Mesendoderm (in vitro differentiated cells): ENCODE results near the gene FOXE1.

Experiments
- DNase-seq: peaks from one replicate; pipeline ENCODE4 v3.0.0; 2013
- H2AK5ac ChIP-seq: 2 replicates; pipeline ENCODE4 v1.6.1; 2013; ENCODE audit warnings: low read length, inconsistent platforms
- H2BK120ac ChIP-seq: 2 replicates; pipeline ENCODE4 v1.6.1; 2013; ENCODE audit warnings: low read depth, mild to moderate bottlenecking, low read length, moderate library complexity, mixed read lengths
- H2BK15ac ChIP-seq: replicated peaks from 2 replicates; pipeline ENCODE4 v1.6.1; 2013; ENCODE audit warnings: low read depth, mild to moderate bottlenecking, moderate library complexity
- H2BK5ac ChIP-seq: 2 replicates; pipeline ENCODE4 v1.6.1; 2013; ENCODE audit warnings: low read length, inconsistent platforms
- H3K18ac ChIP-seq: 2 replicates; pipeline ENCODE4 v1.6.1; 2013; ENCODE audit warnings: mild to moderate bottlenecking, low read length, mixed read lengths
- H3K23ac ChIP-seq: one replicate; pipeline ENCODE4 v1.6.1; 2013; ENCODE audit warnings: low read length
- H3K27ac ChIP-seq: 2 replicates; pipeline ENCODE4 v1.5.1; 2013; ENCODE audit warnings: low read depth, mild to moderate bottlenecking, inconsistent platforms, low read length, moderate library complexity
- H3K27me3 ChIP-seq: 2 replicates; pipeline ENCODE4 v1.6.1; 2013; ENCODE audit warnings: low read length, control low read depth, mild to moderate bottlenecking, inconsistent platforms; ENCODE audit not compliant: insufficient read depth, poor library complexity
- H3K36me3 ChIP-seq: 2 replicates; pipeline ENCODE4 v1.6.1; 2013; ENCODE audit warnings: low read length, inconsistent platforms; ENCODE audit not compliant: control insufficient read depth, insufficient read depth
- H3K4ac ChIP-seq: one replicate; pipeline ENCODE4 v1.6.1; 2013; ENCODE audit warnings: low read depth, mild to moderate bottlenecking, low read length, moderate library complexity
- H3K4me1 ChIP-seq: 2 replicates; pipeline ENCODE4 v1.6.1; 2013; ENCODE audit warnings: low read depth, low read length, inconsistent platforms; ENCODE audit not compliant: control insufficient read depth
- H3K4me2 ChIP-seq: 2 replicates; pipeline ENCODE4 v1.6.1; 2013; ENCODE audit warnings: low read length
- H3K4me3 ChIP-seq: 2 replicates; pipeline ENCODE4 v1.5.1; 2013; ENCODE audit warnings: mild to moderate bottlenecking, low read length
- H3K56ac ChIP-seq: one replicate; pipeline ENCODE4 v1.6.1; 2013; ENCODE audit warnings: low read length
- H3K79me1 ChIP-seq: 2 replicates; pipeline ENCODE4 v1.6.1; 2013; ENCODE audit warnings: low read length, inconsistent platforms
- H3K79me2 ChIP-seq: 2 replicates; pipeline ENCODE4 v1.6.1; 2013; ENCODE audit warnings: mild to moderate bottlenecking, low read length; ENCODE audit not compliant: control insufficient read depth, insufficient read depth
- H3K9ac ChIP-seq: 2 replicates; pipeline ENCODE4 v1.6.1; 2013; ENCODE audit warnings: low read length, inconsistent platforms
- H4K5ac ChIP-seq: one replicate; pipeline ENCODE4 v1.6.1; 2013; ENCODE audit warnings: low read length
- H4K8ac ChIP-seq: one replicate; pipeline ENCODE4 v1.6.1; 2013; ENCODE audit warnings: low read depth, mild to moderate bottlenecking, control low read depth, low read length, moderate library complexity
- WGBS: extraction: QIAGEN DNeasy Blood & Tissue Kit; methylation state at CpG from one replicate; pipeline ENCODE4 v1.1.7; 2013; ENCODE audit warnings: low lambda C conversion rate, missing lambda C conversion rate; ENCODE audit not compliant: insufficient coverage; ENCODE audit errors: extremely low coverage; 5-methylcytosine and 5-hydroxymethylcytosine counted together

Gene FOXE1

DNA sequence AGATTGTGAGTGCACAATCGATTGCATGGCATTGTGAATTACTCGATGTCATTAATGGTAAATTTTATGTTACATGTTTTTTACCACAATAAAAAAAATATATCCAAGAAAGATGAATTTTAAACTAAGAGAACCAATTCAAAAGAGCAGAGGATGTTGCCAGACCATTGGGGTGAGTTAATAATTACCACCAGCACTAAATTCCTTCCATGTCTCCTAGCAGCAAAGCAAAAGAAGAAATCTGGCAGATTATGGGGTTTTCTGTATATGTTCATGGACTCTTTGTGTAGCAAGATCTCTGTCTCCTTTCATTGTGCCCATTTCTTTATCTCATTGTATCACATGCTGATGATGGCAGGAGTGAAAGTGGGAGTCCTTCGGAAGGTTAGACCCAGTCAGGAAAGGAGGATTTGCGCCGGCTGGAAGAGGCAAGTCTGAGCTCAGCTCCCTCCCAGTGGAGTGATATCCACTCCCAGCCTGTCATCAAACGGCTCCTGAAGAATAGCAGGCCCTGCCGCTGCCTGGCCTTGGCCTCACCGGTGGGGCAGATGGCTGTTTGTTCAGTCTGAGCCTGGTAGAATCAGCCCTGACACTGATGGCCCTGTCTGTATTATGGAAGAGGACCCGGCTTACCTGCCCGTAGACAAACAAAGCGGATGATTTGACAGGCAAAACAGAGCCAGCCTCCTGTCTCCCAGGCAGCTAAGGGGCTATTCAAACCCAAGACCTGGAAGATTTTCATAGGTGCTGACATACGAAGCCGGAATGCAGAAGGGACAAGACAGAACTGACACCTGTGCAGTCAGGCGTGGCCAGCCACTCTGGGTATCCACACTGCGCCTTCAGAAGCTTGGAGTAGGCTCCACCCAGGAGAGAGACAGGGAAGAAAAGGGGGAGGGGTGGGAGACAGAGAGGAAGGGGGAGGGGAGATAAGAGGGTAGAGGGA, 21.9 kb upstream of the FOXE1 start:
- Histone ChIP-seq H3K79me1 (no peaks in the 10 kb centered on the region), H3K4me2 (peak overlapping the region; percentile 3), H3K27ac (no peak overlapping the region), H2BK5ac (no peak overlapping the region), H3K4me3 (no peak overlapping the region), H3K18ac (no peak overlapping the region), H3K9ac (no peak overlapping the region), H4K5ac (no peak overlapping the region), H2AK5ac (no peak overlapping the region), H4K8ac (no peak overlapping the region), H3K4ac (no peak overlapping the region), H3K23ac (no peak overlapping the region), H3K79me2 (no peaks in the 10 kb centered on the region), H3K27me3 (no peaks in the 10 kb centered on the region), H2BK15ac (no peak overlapping the region), H3K56ac (no peak overlapping the region), H3K4me1 (peaks cover 5% of the 10 kb centered on the region), H3K36me3 (no peaks in the 10 kb centered on the region), H2BK120ac (no peak overlapping the region)
- WGBS: no CpG with 5 or more reads among the region's 15 CpGs
- DNase-seq: no peak

DNA sequence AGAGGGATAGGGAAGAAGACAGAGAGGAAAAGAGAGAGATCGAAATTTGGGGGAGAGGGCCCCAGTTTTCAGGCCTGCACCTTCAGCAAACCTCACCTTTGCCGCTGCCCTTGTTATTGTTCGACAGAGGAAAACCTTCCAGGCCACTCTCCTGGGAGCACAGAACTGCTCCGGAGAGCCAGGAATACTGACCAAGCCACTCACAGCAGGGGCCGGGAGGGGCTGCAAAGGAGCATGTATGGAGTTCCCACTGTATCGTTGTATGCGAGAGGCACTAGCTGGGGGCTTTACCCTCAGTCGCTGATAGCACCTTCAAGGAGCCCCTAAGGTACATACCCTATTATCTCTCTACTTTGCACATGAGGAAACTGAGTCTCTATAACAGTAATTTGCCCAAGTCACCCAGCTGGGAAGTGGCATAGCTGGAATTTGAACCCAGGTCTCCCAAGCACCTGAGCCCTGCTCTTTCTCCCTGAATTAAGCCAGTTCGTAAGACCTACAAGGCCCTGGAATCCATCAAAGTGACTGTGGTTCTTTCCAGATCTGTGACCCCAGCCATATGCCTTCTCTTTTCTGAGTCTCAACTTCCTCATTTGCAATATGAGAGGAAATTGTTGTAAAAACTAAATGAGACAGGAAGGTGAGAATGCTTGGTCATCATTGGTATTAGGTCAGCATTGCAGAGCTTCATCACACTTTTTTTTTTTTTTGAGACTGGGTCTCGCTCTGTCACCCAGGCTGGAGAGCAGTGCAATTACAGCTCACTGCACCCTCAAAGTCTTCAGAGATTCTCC, 21.0 kb upstream of the FOXE1 start:
- no peak for DNase-seq
- Histone ChIP-seq H3K4ac (no peak overlapping the region), H2AK5ac (no peak overlapping the region), H3K36me3 (no peaks in the 10 kb centered on the region), H3K23ac (no peak overlapping the region), H2BK120ac (no peak overlapping the region), H2BK5ac (no peak overlapping the region), H3K4me3 (no peak overlapping the region), H3K56ac (no peak overlapping the region), H3K4me2 (no peak overlapping the region), H2BK15ac (no peak overlapping the region), H4K5ac (no peak overlapping the region), H3K18ac (no peak overlapping the region), H3K79me1 (no peaks in the 10 kb centered on the region), H3K79me2 (no peaks in the 10 kb centered on the region), H3K4me1 (peaks cover 5% of the 10 kb centered on the region), H3K9ac (no peak overlapping the region), H3K27me3 (no peaks in the 10 kb centered on the region), H3K27ac (no peak overlapping the region), H4K8ac (no peak overlapping the region)
- no CpG with 5 or more reads among the region's 10 CpGs for WGBS

DNA sequence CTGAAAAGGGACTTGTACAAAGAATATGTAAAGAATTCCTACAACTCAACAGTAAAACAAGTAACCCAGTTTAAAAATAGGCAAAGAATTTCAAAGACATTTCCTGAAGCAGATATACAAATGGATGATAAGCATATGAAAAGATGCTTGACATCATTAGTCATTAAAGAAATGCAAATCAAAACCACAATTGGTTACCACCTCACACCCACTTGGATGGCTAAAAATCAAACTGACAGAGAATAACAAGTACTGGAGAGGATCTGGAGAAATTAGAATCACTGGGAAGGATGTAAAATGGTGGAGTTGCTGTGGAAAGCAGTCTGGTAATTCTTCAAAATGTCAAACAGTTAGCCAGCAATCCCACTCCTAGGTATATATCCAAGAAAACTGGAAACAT, 12.5 kb upstream of the FOXE1 start:
- no peaks in the 10 kb centered on the region for H3K4me1 ChIP-seq
- no peak overlapping the region for H2BK120ac ChIP-seq
- H4K8ac ChIP-seq: no peak overlapping the region
- no peak overlapping the region for H2AK5ac ChIP-seq
- H3K18ac ChIP-seq: no peak overlapping the region
- H3K23ac ChIP-seq: no peak overlapping the region
- no peak overlapping the region for H4K5ac ChIP-seq
- no peak overlapping the region for H2BK5ac ChIP-seq
- H3K36me3 ChIP-seq: no peaks in the 10 kb centered on the region
- H3K9ac ChIP-seq: no peak overlapping the region
- no peak for DNase-seq
- H3K4ac ChIP-seq: no peak overlapping the region
- H3K79me1 ChIP-seq: no peaks in the 10 kb centered on the region
- no peak overlapping the region for H3K4me3 ChIP-seq
- H3K27me3 ChIP-seq: peaks cover under 1% of the 10 kb centered on the region
- H3K4me2 ChIP-seq: no peak overlapping the region
- H3K79me2 ChIP-seq: no peaks in the 10 kb centered on the region
- H2BK15ac ChIP-seq: no peak overlapping the region
- no peak overlapping the region for H3K56ac ChIP-seq
- H3K27ac ChIP-seq: no peak overlapping the region

DNA sequence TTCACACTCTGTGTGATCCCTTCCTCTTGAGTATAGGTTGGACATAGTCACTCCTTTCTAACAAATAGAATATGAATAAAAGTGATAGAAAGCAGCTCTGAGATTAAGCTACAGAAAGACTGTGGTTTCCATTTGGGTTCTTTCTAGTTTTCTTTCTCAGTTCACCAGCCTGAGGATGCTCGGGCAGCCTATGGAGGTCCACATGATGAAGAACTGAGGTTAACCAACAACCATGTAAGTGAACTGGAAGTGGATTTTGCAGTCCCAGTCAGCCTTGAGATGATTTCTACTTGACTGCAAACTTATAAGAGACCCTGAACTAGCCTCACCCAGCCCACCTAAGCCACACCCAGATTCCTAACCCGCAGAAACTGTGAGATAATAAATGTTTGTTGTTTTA, 10.1 kb upstream of the FOXE1 start:
- H3K27me3 ChIP-seq: peaks cover 17% of the 10 kb centered on the region
- no peak overlapping the region for H3K23ac ChIP-seq
- H2AK5ac ChIP-seq: no peak overlapping the region
- H3K36me3 ChIP-seq: no peaks in the 10 kb centered on the region
- H3K18ac ChIP-seq: no peak overlapping the region
- H3K56ac ChIP-seq: no peak overlapping the region
- H2BK15ac ChIP-seq: no peak overlapping the region
- H3K9ac ChIP-seq: no peak overlapping the region
- H3K4me3 ChIP-seq: no peak overlapping the region
- no peak overlapping the region for H4K5ac ChIP-seq
- DNase-seq: no peak
- H2BK120ac ChIP-seq: no peak overlapping the region
- no peak overlapping the region for H3K4me2 ChIP-seq
- no peaks in the 10 kb centered on the region for H3K4me1 ChIP-seq
- no peak overlapping the region for H3K27ac ChIP-seq
- WGBS: no CpG with 5 or more reads among the region's 2 CpGs
- H3K4ac ChIP-seq: no peak overlapping the region
- H2BK5ac ChIP-seq: no peak overlapping the region
- H3K79me1 ChIP-seq: no peaks in the 10 kb centered on the region
- H4K8ac ChIP-seq: no peak overlapping the region
- no peaks in the 10 kb centered on the region for H3K79me2 ChIP-seq

DNA sequence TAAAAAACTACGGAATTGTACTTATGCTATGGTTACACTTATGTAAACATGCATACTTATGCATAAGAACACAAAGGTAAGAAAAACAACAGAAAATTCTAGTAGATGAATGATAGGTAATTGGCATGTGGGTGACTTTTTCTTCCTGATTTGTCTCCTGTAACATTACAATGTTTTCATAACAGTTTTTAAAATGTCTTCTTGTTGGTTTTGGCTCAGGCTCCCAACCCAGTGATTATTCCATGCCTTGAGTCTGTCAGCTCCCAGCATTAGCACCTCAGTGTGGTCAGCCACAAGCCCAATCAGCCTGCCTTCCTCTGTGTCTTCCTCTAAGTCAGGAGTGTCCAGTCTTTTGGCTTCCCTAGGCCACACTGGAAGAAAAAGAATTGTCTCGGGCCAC, 7.9 kb upstream of the FOXE1 start:
- Histone ChIP-seq H4K8ac (no peak overlapping the region), H3K36me3 (no peaks in the 10 kb centered on the region), H2AK5ac (no peak overlapping the region), H3K4me1 (no peaks in the 10 kb centered on the region), H3K18ac (no peak overlapping the region), H3K27me3 (peaks cover 39% of the 10 kb centered on the region), H2BK5ac (no peak overlapping the region), H3K4me3 (no peak overlapping the region), H4K5ac (no peak overlapping the region), H2BK15ac (no peak overlapping the region), H2BK120ac (no peak overlapping the region), H3K4ac (no peak overlapping the region), H3K56ac (no peak overlapping the region), H3K23ac (no peak overlapping the region), H3K27ac (no peak overlapping the region), H3K4me2 (no peak overlapping the region), H3K9ac (no peak overlapping the region), H3K79me2 (no peaks in the 10 kb centered on the region), H3K79me1 (no peaks in the 10 kb centered on the region)
- no CpG with 5 or more reads among the region's 2 CpGs for WGBS
- no peak for DNase-seq
